Fibroblast of villous mesenchyme (primary cell): Measurements from ENCODE around the gene ADCY2. TPM values are rescaled to one million over a fixed set of nuclear protein-coding genes. Genes with fewer than 3 reads are reported as not detected.

Experiments used
- DNase-seq: peaks from one replicate; pipeline ENCODE4 v3.0.0-alpha.2; 2010; ENCODE audit warnings: low read depth
- H3K4me3 ChIP-seq: 2 replicates; pipeline ENCODE4 v1.5.1; 2011; ENCODE audit warnings: low read depth, mild to moderate bottlenecking, low read length
- total RNA-seq: library from RNA; depleted of rRNA; stranded (reverse); fragments of >200 nt; gene quantifications from 2 replicates; pipeline ENCODE4 v1.2.3, GENCODE V29; 2012
- TF ChIP-seq, protein P1 (sequence below): IDR thresholded peaks from 2 replicates; pipeline ENCODE4 v1.5.1; 2012; ENCODE audit warnings: low read depth, mild to moderate bottlenecking, low read length; ENCODE audit not compliant: insufficient read depth

Gene ADCY2
- total RNA-seq, 1 donor, result under 0.01 TPM

DNA sequence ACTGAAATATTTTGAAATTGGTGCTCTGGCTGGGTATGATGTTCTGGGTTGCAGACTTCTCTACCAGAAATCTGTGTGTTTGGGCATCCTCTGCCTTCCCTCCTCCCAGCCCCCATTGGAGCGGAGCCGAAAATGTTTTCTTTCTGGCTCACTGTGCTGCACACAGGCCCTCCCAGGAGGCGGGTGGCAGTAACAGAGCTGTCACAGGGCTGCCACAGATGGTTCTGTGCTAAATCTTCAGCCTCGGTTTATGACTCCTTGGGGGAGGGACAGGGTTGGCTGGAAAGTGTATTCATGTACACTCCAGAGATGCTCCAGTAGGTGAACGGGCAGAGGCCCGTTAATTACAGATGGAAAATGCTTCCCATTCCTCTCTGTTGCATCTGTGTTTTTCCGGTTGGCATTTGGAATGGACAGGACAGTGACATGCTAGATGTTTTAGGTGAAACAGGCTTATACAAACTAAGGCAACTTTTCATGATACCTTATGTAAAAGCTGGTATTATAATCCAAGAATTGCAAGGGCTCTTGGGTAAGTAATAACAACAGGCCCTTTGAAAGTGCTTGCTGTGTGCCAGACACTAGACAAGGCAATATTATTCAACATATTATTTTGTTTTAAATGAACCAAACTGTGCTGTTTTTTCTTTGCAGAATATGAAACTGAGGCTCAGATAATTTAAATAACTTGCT is 180.2 kb downstream of the ADCY2 start:
- no peak for DNase-seq
- no peak overlapping the region for H3K4me3 ChIP-seq
- TF ChIP-seq, protein P1, sequence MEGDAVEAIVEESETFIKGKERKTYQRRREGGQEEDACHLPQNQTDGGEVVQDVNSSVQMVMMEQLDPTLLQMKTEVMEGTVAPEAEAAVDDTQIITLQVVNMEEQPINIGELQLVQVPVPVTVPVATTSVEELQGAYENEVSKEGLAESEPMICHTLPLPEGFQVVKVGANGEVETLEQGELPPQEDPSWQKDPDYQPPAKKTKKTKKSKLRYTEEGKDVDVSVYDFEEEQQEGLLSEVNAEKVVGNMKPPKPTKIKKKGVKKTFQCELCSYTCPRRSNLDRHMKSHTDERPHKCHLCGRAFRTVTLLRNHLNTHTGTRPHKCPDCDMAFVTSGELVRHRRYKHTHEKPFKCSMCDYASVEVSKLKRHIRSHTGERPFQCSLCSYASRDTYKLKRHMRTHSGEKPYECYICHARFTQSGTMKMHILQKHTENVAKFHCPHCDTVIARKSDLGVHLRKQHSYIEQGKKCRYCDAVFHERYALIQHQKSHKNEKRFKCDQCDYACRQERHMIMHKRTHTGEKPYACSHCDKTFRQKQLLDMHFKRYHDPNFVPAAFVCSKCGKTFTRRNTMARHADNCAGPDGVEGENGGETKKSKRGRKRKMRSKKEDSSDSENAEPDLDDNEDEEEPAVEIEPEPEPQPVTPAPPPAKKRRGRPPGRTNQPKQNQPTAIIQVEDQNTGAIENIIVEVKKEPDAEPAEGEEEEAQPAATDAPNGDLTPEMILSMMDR, result no peak

DNA sequence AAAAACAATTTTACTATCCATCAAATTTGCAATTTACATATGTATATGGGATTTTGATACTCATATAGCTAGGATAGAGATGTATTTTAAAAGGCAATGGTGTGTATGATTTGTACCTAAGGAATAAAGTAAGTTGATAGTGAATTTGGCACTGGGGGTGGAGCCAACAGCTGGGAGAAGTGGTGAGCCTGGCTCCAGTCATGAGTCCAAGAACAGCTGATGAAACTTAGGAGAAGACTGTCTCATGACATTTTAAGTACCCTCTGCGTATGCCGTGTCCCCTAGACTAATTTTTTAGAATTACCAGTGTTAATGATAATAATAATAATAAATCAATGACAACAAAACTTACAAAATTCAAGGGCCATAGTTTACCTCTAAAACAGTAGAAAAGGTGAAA is 181.4 kb downstream of the ADCY2 start:
- no peak overlapping the region for H3K4me3 ChIP-seq
- DNase-seq, result no peak
- TF ChIP-seq, protein P1, result no peak

DNA sequence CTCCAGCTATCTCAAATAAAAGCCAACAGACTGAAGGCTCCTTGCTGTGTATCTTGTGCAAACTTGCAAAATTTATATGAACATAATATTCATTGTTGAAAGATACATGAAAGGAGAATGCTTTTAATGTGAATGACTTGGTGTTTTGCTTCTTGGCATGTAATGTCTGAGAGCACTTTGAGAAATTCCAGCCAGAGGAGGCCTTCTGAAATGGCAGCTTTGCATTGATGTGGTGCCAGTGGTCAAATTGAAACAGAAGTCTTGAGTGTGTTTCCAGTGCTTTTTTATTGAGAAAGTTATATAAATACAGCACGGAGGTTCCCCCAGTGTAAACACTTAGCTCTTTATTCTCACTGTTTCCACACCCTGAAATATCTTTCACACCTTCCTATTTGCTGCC is 182.1 kb downstream of the ADCY2 start:
- no peak for DNase-seq
- TF ChIP-seq, protein P1, result no peak
- no peak overlapping the region for H3K4me3 ChIP-seq

DNA sequence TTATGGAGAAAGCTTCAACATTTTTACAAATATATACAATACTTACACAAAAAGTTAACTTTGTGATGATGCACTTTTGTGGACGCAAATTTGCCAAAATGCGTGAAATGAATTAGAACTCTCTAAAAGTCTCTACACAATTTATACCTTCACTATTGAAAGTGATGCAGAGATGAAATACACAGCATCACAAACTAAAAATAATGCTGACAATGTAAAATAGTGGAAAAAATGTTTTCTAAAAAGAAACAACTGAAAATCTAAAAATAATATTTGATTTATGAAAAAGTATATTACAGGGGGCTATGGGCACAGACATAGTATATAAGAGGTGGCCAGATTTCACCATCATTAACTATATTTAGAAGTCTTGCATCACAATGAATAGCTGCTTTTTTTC is 188.8 kb downstream of the ADCY2 start:
- no peak overlapping the region for H3K4me3 ChIP-seq
- DNase-seq, result no peak
- TF ChIP-seq, protein P1, result no peak

DNA sequence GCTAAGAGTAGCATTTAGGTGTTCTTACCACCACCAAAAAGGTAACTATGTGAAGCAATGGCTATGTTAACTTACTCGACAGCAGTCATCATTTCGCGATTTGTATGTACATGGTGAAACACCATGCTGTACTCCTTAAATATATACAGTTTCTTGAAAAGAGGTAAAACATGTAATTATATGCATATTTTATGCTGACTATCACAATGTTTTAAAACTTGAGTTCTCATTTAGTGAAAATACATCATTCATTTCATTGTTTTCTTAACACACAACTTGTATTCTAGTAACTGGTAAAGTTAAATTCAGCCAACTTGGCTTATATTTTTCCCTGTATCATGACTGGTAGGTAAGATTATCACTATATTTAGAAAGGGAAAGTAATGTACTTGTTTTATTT is 189.9 kb downstream of the ADCY2 start:
- H3K4me3 ChIP-seq, result no peak overlapping the region
- no peak for DNase-seq
- TF ChIP-seq, protein P1, result no peak

DNA sequence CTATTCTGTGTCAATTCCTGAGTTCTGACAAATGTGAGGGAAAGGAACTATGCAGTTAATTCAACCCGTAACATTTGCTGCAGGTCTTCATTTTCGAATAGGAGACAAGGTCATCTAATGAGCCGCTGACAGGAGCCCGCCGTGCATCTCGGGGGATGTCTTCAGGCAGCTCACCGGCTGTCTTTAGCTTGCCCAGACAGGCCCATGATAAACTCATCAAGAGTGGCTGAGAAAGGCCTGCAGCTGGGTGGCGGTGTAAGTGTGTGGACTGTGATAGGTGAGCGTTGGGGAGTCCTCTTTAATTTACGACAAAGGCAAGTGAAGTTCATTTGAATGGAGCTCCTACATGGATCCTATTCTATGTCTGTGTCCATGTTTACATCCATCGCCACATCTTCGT is 190.5 kb downstream of the ADCY2 start:
- no peak for DNase-seq
- TF ChIP-seq, protein P1, result no peak
- no peak overlapping the region for H3K4me3 ChIP-seq

DNA sequence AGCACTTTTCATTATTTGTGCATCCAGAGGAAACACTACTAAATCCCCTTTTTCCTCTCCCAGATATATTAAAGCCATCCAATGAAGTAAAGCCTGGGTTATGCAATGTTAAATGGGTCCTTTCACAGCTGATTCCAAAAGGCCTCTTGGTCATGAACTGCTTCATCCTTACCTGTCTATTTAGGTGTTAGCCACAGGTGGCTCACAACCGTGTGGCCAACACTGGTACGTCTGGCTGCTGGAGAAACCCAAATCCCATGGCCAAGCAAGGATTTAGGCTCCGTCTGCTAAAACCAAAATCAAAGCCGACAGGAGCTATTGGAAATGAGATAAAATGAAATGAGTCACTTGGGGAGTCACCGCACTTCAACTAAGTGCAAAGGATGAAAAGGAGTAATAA is 193.9 kb downstream of the ADCY2 start:
- H3K4me3 ChIP-seq, result no peak overlapping the region
- no peak for DNase-seq

More for the DNA sequence above, 193.9 kb downstream of the ADCY2 start:
- TF ChIP-seq, protein P1, result no peak
